Stomach (tissue), 4 donors: ENCODE measurements around the gene CS.

Source experiments
- CTCF ChIP-seq, 7 experiments: fragments of 450-650 bp in 4 of 7; fragments of 200-600 bp in 3 of 7; sonication (generic) in 3 of 7; IDR thresholded peaks; one replicate each; pipeline ENCODE4 v1.5.1; 2016 to 2019; ENCODE audit warnings: antibody characterized with exemption in 7 of 7, control low read depth in 2 of 7, mild to moderate bottlenecking in 1 of 7
- EP300 ChIP-seq: sonication (generic); formaldehyde crosslinking; IDR thresholded peaks from one replicate; pipeline ENCODE4 v1.6.1; 2017; ENCODE audit warnings: antibody characterized with exemption
- POLR2A ChIP-seq, 4 donors: fragments of 450-650 bp; IDR thresholded peaks; one replicate each; pipeline ENCODE4 v1.6.1; 2016; ENCODE audit warnings: antibody characterized with exemption in 4 of 4, control low read depth in 2 of 4, mild to moderate bottlenecking in 1 of 4, moderate library complexity in 1 of 4
- POLR2AphosphoS5 ChIP-seq, 3 donors: sonication (generic); formaldehyde crosslinking; IDR thresholded peaks; one replicate each; pipeline ENCODE4 v1.6.1; 2016; ENCODE audit warnings: antibody characterized with exemption in 3 of 3

GRCh38 chr12:56236985-56237384, 63.1 kb downstream of the CS start:
- TF ChIP-seq CTCF (IDR thresholded peaks at IDR 0.05) (no peak), POLR2AphosphoS5 (IDR thresholded peaks at IDR 0.05) (no peak), POLR2A (IDR thresholded peaks at IDR 0.05) (no peak), EP300 (no peak)
